ENCODE results near the gene MRGPRE.
"Not testable (repeated sequence)": the region's sequence is repeated elsewhere in the genome, so short reads cannot be mapped to it uniquely, and the experiment has no call there.

Gene MRGPRE

GRCh38 chr11:3231851-3232744 is at the start of gene MRGPRE:
MRGPRE (minus strand) TSS chr11:3232417; CDS start chr11:3228799, 3,618 bp downstream.
- DNase-seq = no peak

DNA sequence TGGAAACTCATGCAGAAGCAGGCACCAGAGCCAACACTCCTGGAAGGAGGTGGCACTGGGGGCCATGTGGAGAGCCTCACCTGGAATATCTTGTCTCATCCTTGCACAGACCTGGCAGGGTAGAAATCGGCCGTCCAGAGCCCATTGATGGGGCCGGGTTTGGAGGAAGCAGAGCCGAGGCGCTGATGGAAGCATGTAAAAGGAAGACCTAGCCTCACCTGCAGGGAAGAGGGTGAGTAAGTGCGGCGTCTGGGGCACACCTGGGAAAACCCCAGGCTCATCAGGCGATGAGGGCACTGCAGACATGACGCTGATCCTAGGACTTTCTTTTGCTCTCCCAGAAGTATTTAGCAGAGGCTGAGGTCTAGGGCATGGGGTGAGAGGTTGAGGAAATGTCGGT is 48.9 kb upstream of the MRGPRE start:
- H3K9me3 Mint-ChIP-seq = not testable (repeated sequence)

More at GRCh38 chr11:3231851-3232744, at the start of gene MRGPRE:
- H3K27ac Mint-ChIP-seq = no peak within 1 kb of the TSS
- no peaks in the 10 kb centered on the region for H3K36me3 Mint-ChIP-seq (ENCODE audit: low read depth)
- peaks cover 3% of the 10 kb centered on the region for H3K4me1 Mint-ChIP-seq
- H3K4me3 Mint-ChIP-seq = no peak within 1 kb of the TSS
- TF ChIP-seq, protein P1, sequence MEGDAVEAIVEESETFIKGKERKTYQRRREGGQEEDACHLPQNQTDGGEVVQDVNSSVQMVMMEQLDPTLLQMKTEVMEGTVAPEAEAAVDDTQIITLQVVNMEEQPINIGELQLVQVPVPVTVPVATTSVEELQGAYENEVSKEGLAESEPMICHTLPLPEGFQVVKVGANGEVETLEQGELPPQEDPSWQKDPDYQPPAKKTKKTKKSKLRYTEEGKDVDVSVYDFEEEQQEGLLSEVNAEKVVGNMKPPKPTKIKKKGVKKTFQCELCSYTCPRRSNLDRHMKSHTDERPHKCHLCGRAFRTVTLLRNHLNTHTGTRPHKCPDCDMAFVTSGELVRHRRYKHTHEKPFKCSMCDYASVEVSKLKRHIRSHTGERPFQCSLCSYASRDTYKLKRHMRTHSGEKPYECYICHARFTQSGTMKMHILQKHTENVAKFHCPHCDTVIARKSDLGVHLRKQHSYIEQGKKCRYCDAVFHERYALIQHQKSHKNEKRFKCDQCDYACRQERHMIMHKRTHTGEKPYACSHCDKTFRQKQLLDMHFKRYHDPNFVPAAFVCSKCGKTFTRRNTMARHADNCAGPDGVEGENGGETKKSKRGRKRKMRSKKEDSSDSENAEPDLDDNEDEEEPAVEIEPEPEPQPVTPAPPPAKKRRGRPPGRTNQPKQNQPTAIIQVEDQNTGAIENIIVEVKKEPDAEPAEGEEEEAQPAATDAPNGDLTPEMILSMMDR (IDR thresholded peaks at IDR 0.05) = no peak
- H3K27me3 Mint-ChIP-seq (ENCODE audit: low read depth, poor library complexity) = peaks cover 10% of the 10 kb centered on the region
- no peaks in the 10 kb centered on the region for H3K9me3 Mint-ChIP-seq

GRCh38 chr11:3280662-3281061 is 48.4 kb upstream of the MRGPRE start:
- not testable (repeated sequence) for DNase-seq; H3K27ac Mint-ChIP-seq; H3K4me3 Mint-ChIP-seq; H3K36me3 Mint-ChIP-seq (ENCODE audit: low read depth); H3K4me1 Mint-ChIP-seq; H3K27me3 Mint-ChIP-seq (ENCODE audit: low read depth, poor library complexity); H3K9me3 Mint-ChIP-seq

More for the DNA sequence above, 48.9 kb upstream of the MRGPRE start:
- H3K4me1 Mint-ChIP-seq; H3K36me3 Mint-ChIP-seq (ENCODE audit: low read depth); DNase-seq; H3K27me3 Mint-ChIP-seq (ENCODE audit: low read depth, poor library complexity); H3K4me3 Mint-ChIP-seq; H3K27ac Mint-ChIP-seq: not testable (repeated sequence)

- H3K4me1 Mint-ChIP-seq; H3K27ac Mint-ChIP-seq; DNase-seq; H3K36me3 Mint-ChIP-seq (ENCODE audit: low read depth); H3K4me3 Mint-ChIP-seq; H3K9me3 Mint-ChIP-seq; H3K27me3 Mint-ChIP-seq (ENCODE audit: low read depth, poor library complexity): not testable (repeated sequence)
Observed at GRCh38 chr11:3278922-3279321, 46.7 kb upstream of the MRGPRE start.

DNA sequence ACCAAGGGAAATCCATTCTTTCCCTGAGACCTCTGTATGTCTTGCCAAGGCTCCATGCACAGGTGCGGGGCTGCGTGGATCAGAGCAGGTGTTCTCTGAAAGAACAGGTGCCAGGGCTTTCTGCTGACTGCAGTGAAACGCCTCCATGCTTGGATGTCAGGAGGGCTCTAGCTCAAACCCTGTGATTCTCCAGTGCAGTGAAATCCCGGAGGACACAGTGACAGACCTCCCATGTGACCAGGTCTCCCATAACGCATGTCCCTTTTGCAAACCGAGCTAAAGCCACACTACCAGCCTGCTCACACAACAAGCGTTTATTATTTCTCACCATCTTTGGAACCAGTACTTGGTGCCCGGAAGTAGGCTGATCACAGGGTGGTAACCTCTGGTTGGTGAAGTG is 41.4 kb upstream of the MRGPRE start:
- not testable (repeated sequence) for H3K9me3 Mint-ChIP-seq

DNA sequence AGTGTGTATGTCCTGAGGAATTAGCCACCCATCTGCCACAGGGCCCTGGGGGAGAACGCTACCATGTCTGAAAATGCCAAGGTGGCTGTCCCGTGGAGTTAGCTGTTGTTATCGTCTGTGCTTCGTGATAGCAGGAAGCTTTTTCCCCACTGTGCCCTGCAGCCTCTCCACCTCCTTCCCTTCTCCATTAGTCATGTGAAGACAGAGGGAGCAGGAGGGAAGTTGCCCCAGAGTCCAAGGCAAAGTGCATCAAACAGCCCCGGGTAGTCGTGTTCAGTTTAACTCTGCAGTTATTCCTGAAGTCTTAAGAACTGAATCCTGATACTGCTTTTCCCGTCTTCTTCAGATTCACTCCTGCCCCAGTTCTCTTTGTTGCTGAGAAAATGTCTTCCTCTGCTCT is 30.3 kb upstream of the MRGPRE start:
- not testable (repeated sequence) for H3K9me3 Mint-ChIP-seq; H3K4me1 Mint-ChIP-seq; H3K27ac Mint-ChIP-seq; H3K36me3 Mint-ChIP-seq (ENCODE audit: low read depth); H3K27me3 Mint-ChIP-seq (ENCODE audit: low read depth, poor library complexity); DNase-seq; H3K4me3 Mint-ChIP-seq

More for the DNA sequence above, 41.4 kb upstream of the MRGPRE start:
- not testable (repeated sequence) for H3K4me3 Mint-ChIP-seq; H3K27me3 Mint-ChIP-seq (ENCODE audit: low read depth, poor library complexity); H3K27ac Mint-ChIP-seq; H3K36me3 Mint-ChIP-seq (ENCODE audit: low read depth); H3K4me1 Mint-ChIP-seq; DNase-seq

DNA sequence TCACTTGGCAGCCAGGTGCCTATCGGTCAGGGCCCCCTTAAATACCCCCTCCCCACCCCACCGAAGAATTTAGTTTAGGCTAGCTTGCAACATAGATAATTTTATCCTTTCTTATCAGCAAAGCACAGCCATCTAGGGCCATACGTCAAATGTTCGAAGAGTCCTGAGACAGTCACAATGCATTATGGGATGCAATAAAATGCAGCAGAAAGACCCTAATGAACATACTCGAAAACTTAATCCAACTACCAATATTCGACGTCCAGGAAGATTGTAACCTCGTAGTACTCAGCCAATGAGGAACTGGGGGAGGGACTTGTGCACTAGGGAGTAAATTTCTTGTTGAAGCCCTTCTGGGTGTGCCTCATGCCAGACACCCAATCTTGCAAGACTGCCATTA is 29.6 kb upstream of the MRGPRE start:
- not testable (repeated sequence) for H3K27me3 Mint-ChIP-seq (ENCODE audit: low read depth, poor library complexity); H3K4me1 Mint-ChIP-seq; H3K4me3 Mint-ChIP-seq; H3K27ac Mint-ChIP-seq; H3K9me3 Mint-ChIP-seq; DNase-seq; H3K36me3 Mint-ChIP-seq (ENCODE audit: low read depth)

DNA sequence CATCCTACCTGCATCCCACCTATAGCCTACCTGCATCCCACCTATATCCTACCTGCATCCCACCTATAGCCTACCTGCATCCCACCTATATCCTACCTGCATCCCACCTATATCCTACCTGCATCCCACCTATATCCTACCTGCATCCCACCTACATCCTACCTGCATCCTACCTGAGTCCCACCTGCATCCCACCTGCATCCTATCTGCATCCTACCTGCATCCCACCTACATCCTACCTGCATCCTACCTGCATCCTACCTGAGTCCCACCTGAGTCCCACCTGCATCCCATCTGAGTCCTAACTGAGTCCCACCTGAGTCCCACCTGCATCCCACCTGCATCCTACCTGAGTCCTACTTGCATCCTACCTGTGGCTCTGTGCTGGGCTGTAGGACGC is 25.3 kb upstream of the MRGPRE start:
- H3K27ac Mint-ChIP-seq; DNase-seq; H3K4me1 Mint-ChIP-seq; H3K27me3 Mint-ChIP-seq (ENCODE audit: low read depth, poor library complexity); H3K9me3 Mint-ChIP-seq; H3K4me3 Mint-ChIP-seq; H3K36me3 Mint-ChIP-seq (ENCODE audit: low read depth): not testable (repeated sequence)

DNA sequence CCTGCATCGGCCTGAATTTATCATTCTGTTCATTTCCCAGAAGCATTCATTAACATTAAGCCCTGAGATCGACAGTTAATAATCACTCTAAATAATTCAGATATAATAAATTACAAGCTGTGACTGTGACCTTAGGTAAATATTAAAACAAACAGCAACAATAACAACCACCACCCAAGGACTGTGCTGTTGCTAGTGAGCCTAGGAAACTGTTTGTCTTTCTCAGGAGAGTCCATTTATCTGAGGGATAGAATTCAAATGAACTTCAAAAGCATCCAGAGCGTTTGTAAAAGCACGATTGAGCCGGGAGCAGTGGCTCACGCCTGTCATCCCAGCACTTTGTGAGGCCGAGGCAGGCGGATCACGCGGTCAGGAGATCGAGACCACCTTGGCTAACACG is 23.0 kb upstream of the MRGPRE start:
- DNase-seq; H3K27me3 Mint-ChIP-seq (ENCODE audit: low read depth, poor library complexity); H3K36me3 Mint-ChIP-seq (ENCODE audit: low read depth); H3K9me3 Mint-ChIP-seq; H3K27ac Mint-ChIP-seq; H3K4me1 Mint-ChIP-seq; H3K4me3 Mint-ChIP-seq: not testable (repeated sequence)

- not testable (repeated sequence) for H3K36me3 Mint-ChIP-seq (ENCODE audit: low read depth); H3K4me1 Mint-ChIP-seq; H3K4me3 Mint-ChIP-seq
Observed at GRCh38 chr11:3254773-3255172, 22.6 kb upstream of the MRGPRE start.

More at GRCh38 chr11:3254773-3255172, 22.6 kb upstream of the MRGPRE start:
- H3K27ac Mint-ChIP-seq; H3K27me3 Mint-ChIP-seq (ENCODE audit: low read depth, poor library complexity); H3K9me3 Mint-ChIP-seq; DNase-seq: not testable (repeated sequence)

All from nephron progenitor cell (in vitro differentiated cells).